ENCODE data around the gene TSEN54.
"Not testable (repeated sequence)": the region's sequence is repeated elsewhere in the genome, so short reads cannot be mapped to it uniquely, and the experiment has no call there.

The TSEN54 gene

DNA sequence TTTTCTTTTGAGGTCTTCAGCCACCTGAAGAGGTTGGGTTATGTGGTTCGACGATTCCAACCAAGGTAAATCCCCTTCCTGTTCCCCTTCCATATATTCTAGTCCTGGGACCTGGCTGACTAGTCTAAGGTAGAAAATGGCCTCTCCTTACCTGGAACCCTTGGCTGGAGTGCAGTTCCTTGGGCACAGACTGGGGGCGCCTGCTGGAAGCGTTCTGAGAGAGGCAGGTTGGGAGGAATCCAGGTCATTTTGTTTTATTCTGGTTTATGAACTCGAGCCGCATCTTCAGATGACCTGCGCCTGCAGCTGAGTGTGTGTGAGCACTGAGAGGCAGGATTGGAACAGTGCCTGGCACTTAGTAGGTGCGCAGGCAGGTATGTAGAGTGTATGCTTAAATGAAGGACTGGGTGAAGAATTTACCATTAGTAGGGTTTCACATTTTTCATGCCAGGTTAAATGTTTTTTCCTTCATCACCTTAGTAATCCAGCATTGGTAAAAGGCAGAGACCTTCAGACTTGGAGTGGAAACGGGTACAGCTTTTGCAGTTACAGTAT, 2.7 kb downstream of the TSEN54 start:
- DNase-seq (ENCODE audit: low read depth) = no peak
- H3K4me3 ChIP-seq (ENCODE audit: low read depth, low read length) = no peak overlapping the region
- TF ChIP-seq, protein P1, sequence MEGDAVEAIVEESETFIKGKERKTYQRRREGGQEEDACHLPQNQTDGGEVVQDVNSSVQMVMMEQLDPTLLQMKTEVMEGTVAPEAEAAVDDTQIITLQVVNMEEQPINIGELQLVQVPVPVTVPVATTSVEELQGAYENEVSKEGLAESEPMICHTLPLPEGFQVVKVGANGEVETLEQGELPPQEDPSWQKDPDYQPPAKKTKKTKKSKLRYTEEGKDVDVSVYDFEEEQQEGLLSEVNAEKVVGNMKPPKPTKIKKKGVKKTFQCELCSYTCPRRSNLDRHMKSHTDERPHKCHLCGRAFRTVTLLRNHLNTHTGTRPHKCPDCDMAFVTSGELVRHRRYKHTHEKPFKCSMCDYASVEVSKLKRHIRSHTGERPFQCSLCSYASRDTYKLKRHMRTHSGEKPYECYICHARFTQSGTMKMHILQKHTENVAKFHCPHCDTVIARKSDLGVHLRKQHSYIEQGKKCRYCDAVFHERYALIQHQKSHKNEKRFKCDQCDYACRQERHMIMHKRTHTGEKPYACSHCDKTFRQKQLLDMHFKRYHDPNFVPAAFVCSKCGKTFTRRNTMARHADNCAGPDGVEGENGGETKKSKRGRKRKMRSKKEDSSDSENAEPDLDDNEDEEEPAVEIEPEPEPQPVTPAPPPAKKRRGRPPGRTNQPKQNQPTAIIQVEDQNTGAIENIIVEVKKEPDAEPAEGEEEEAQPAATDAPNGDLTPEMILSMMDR (IDR thresholded peaks at IDR 0.05; ENCODE audit: control insufficient read depth, extremely low read depth, insufficient read depth) = no peak

DNA sequence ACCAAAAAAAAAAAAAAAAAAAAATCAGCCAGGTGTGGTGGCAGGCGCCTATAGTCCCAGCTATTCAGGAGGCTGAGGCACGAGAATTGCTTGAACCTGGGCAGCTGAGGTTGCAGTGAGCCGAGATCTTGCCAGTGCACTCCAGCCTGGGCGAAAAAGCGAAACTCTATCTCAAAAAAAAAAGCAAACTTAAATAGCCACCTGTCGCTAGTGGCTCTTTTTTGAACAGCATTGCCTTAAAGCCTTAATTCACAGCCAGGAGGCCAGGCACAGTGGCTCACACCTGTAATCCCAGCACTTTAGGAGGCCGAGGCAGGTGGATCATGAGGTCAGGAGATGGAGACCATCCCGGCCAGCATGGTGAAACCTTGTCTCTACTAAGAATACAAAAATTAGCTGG, 4.1 kb downstream of the TSEN54 start:
- H3K4me3 ChIP-seq (ENCODE audit: low read depth, low read length) = not testable (repeated sequence)

DNA sequence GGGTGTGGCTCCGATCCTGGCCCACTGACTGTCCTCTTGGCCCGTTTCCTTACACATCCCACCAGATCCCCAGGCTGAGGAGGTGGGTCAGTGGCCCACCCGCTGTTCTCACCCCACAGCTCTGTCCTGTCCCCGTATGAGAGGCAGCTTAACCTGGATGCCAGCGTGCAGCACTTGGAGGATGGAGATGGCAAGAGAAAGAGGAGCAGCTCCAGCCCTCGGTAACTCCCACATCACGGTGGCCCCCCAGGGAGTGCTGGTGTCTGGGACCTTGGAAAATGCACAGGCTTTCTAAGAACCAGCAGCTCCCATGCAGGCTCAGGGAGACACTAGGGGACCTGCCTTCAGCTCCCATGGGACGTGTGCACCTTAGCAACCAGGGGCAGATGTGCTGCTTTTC, 5.0 kb downstream of the TSEN54 start:
- TF ChIP-seq, protein P1 (IDR thresholded peaks at IDR 0.05; ENCODE audit: control insufficient read depth, extremely low read depth, insufficient read depth) = no peak
- H3K4me3 ChIP-seq (ENCODE audit: low read depth, low read length) = no peak overlapping the region
- no peak for DNase-seq (ENCODE audit: low read depth)

More for the DNA sequence above, 4.1 kb downstream of the TSEN54 start:
- DNase-seq (ENCODE audit: low read depth) = not testable (repeated sequence)

GRCh38 chr17:75521951-75522727, 5.8 kb downstream of the TSEN54 start:
- no peak for DNase-seq (ENCODE audit: low read depth)
- TF ChIP-seq, protein P1 (IDR thresholded peaks at IDR 0.05; ENCODE audit: control insufficient read depth, extremely low read depth, insufficient read depth) = no peak
- H3K4me3 ChIP-seq (ENCODE audit: low read depth, low read length) = no peak overlapping the region

DNA sequence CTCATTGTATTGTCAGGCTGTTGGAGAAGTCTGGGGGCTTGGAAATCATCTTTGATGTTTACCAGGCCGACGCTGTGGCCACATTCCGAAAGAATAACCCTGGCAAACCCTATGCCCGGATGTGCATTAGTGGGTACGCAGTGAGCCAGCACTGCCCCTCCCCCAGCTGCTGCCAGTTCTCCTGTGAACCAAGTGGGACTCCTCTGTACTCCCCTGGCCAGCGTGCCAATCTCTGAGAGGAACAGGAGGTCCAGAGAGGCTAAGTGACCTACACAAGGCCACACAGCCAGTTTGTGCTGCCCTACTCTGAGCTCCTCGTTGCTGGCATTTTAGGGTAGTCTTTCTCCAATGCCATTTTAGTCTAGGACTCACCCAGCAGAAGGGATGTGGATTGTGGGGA, 7.3 kb downstream of the TSEN54 start:
- no peak overlapping the region for H3K4me3 ChIP-seq (ENCODE audit: low read depth, low read length)
- DNase-seq (ENCODE audit: low read depth) = no peak
- TF ChIP-seq, protein P1 (IDR thresholded peaks at IDR 0.05; ENCODE audit: control insufficient read depth, extremely low read depth, insufficient read depth) = no peak

DNA sequence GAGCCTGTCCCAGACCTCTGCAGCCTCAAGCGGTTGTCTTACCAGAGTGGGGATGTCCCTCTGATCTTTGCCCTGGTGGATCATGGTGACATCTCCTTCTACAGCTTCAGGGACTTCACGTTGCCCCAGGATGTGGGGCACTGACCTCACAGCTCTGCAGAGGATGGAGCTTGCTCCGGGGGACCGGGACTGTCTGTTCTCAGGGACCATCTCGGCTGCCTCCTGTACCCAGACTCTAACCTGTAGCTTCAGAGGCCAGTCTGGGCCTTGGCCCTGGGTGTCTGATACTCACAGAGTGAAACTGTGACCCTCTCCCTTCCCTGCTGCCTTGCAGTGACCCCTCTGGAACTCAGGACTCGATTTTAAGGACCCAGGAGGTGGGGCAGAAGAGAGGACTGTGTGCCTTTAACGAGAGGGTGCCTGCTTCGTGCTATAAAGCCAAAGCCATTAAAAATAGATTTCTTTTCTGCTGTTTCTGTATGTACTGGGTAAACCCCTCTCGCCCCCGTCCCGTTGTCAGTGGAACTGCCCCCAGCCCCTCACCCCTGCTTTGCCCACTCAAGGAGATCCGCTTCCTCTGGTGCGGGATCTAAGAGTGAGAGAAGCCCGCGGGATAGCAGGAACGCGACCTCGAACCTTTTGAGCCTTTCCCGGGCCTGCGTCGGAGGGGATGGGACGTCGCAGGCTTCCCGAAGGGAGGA, 8.1 kb downstream of the TSEN54 start:
- DNase-seq (ENCODE audit: low read depth) = no peak
- TF ChIP-seq, protein P1 (IDR thresholded peaks at IDR 0.05; ENCODE audit: control insufficient read depth, extremely low read depth, insufficient read depth) = no peak
- H3K4me3 ChIP-seq (ENCODE audit: low read depth, low read length) = peak overlapping the region; percentile 71

Measured in LNCaP clone FGC (cell line).